WI38 (cell line): ENCODE measurements around the gene TLK1.

Source experiments
- H3K4me3 ChIP-seq: 2 replicates; pipeline ENCODE4 v1.5.1; 2011; ENCODE audit warnings: low read depth, mild to moderate bottlenecking, control low read depth, low read length
- TF ChIP-seq, protein P1 (sequence below): IDR thresholded peaks from 2 replicates; pipeline ENCODE4 v1.5.1; 2012; ENCODE audit warnings: low read depth, mild to moderate bottlenecking, control low read depth, low read length

The TLK1 gene

DNA sequence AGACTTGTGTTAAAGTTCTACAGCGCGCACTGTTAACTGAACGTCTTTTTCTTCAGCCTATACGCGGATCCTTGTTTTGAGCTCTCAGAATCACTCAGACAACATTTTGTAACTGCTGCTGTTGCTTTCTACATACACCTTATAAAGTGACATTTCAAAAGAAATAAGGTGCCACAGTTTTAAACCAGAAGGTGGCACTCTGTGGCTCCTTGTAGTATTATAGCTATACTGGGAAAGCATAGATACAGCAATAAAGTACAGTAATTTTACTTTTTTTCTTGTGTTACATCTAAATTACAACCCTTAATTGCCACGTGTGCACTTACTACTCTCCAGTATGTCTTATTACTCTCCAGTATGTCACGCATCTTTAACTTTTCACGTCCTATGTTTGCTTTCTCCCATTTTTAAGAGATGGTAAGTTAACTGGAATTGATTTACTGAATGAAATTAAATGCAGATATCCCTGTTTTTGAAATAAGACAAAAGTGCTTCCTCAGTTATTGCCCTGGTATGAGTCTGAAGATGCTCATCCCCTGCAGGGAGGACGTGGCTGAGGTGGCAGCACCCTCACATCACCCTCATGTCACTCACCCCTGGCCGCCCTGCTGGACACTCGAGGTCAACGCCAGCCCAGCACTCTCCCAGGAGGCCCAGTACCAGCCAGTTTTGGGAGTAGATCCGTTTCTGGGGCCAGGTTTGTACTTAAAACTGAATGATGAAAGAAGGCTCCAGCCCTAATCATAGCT, 193.9 kb downstream of the TLK1 start:
- no peak overlapping the region for H3K4me3 ChIP-seq
- TF ChIP-seq, protein P1, sequence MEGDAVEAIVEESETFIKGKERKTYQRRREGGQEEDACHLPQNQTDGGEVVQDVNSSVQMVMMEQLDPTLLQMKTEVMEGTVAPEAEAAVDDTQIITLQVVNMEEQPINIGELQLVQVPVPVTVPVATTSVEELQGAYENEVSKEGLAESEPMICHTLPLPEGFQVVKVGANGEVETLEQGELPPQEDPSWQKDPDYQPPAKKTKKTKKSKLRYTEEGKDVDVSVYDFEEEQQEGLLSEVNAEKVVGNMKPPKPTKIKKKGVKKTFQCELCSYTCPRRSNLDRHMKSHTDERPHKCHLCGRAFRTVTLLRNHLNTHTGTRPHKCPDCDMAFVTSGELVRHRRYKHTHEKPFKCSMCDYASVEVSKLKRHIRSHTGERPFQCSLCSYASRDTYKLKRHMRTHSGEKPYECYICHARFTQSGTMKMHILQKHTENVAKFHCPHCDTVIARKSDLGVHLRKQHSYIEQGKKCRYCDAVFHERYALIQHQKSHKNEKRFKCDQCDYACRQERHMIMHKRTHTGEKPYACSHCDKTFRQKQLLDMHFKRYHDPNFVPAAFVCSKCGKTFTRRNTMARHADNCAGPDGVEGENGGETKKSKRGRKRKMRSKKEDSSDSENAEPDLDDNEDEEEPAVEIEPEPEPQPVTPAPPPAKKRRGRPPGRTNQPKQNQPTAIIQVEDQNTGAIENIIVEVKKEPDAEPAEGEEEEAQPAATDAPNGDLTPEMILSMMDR = no peak

DNA sequence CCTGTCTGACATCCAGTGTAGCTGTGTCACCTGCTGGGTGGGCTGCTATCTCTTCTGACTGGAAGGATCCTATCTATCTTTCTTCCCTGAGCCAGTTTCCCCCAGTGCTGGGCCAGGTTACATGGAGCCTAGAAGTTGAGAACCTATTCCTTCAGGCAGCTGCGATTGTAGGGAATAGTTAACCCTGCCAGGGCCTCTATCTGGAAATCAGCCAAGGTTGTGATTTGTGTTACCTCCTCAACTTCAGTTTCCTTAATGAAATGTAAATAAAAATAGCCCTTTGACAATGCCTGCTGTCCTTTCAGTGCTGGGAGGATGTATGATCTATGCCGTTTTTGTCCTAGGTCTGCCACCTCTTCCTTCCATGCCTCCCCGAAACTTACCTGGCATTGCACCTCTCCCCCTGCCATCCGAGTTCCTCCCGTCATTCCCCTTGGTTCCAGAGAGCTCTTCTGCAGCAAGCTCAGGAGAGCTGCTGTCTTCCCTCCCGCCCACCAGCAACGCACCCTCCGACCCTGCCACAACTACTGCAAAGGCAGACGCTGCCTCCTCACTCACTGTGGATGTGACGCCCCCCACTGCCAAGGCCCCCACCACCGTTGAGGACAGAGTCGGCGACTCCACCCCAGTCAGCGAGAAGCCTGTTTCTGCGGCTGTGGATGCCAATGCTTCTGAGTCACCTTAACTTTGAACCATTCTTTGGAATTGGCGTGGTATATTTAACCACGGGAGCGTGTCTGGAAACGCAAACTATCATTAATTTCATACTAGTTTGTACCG, 195.1 kb downstream of the TLK1 start:
- TF ChIP-seq, protein P1 = no peak

DNA sequence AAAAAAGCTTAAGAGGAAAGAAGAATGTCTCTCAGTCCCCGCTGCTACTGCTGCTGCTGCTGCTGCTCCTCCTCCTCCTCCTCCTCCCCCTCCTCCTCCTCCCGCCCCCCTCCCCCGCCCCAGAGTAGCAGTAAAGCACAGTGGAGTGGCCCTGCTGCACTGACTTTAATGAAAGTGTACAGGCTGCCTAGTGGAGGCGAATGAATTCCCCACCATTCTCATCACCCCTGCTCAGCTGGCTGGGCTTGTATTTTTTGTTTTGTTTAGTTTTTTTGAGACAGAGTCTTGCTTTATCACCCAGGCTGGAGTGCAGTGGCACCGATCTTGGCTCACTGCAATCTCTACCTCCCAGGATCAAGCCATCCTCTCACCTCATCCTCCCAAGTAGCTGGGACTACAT, 197.3 kb downstream of the TLK1 start:
- H3K4me3 ChIP-seq = no peak overlapping the region
- TF ChIP-seq, protein P1 = no peak

More for the DNA sequence above, 195.1 kb downstream of the TLK1 start:
- H3K4me3 ChIP-seq = no peak overlapping the region

DNA sequence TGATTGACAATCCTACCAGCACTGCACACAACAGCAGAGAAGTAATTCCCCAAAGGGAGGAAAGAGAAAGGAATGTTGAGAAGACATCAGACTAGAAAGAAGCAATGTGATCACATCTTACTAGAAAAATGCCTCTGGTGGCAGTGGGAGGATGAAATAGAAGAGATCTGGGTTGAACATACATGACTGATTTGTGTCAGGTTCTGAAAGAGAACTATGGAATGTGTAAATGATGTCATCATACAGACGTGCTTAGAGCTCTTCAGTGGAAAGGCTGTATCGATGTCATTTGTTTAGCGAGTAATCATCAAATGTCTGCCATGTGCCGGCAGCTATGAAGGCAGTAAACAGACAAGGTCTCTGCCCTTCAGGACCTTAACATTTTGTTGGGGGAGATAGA, 206.8 kb downstream of the TLK1 start:
- TF ChIP-seq, protein P1 = no peak
- no peak overlapping the region for H3K4me3 ChIP-seq

DNA sequence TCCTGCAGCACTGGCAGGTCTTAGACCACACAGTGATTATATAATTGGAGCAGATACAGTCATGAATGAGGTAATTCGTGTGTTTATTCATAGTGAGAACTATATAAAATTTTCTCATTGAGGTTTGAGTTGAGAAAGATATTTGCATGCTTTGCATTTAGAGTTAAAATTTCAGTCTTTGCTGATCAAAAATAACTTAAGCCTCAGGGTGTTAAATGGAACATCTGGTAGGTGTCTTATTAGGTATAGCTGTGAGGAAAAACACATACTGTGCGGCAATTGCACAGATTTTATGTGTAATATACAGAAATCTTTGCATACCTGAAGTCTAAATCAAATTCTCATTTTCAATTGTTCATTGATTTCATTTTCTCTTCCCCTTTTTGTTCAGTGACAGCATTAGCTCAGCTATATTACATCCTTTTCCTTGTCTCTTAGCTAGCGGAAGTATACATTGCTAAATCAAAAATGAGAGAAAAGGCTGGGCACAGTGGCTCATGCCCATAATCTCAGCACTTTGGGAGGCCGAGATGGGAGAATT, 210.4 kb downstream of the TLK1 start:
- H3K4me3 ChIP-seq = no peak overlapping the region
- TF ChIP-seq, protein P1 = no peak

DNA sequence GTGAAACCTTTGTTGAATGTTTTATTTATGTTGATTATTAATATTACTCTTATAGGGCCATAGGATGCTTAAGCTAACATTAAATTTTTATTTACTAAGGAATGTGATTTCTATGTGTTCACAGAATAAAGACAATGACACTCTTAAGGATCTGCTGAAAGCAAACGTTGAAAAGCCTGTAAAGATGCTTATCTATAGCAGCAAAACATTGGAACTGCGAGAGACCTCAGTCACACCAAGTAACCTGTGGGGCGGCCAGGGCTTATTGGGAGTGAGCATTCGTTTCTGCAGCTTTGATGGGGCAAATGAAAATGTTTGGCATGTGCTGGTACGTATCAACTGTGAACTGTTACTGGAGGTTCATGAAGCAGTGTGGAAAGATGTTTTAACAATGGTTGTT, 211.3 kb downstream of the TLK1 start:
- no peak overlapping the region for H3K4me3 ChIP-seq
- TF ChIP-seq, protein P1 = no peak

DNA sequence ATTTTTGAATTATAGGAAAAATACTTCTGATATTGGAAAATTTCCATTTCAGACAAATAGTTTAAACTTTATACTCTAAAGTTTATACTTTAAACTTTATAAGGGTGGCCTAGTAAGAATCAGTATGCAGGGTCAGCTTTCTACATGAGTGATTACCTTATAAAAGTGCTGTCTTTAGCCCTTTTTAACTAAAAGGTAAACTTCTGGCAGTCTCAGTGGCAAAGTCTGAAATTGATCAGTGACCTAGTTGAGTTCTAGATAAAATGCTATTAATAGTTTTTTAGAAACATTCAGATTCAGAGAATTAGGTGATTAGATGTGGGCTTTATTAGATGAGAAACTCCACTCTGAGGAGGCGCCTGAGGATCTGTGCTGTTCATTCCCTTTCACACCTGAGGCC, 216.1 kb downstream of the TLK1 start:
- TF ChIP-seq, protein P1 = no peak
- no peak overlapping the region for H3K4me3 ChIP-seq
